GM12875 (cell line): Measurements from ENCODE around the gene DGKE.

Experiments
- H3K4me3 ChIP-seq: one replicate; pipeline ENCODE4 v1.5.1; 2011; ENCODE audit warnings: low read depth, low read length, control low read depth
- TF ChIP-seq, protein P1 (sequence below): IDR thresholded peaks from 2 replicates; pipeline ENCODE4 v1.5.1; 2011; ENCODE audit warnings: low read depth, mild to moderate bottlenecking, control low read depth, inconsistent platforms, low read length, moderate library complexity, borderline replicate concordance; ENCODE audit not compliant: insufficient read depth

The DGKE gene

DNA sequence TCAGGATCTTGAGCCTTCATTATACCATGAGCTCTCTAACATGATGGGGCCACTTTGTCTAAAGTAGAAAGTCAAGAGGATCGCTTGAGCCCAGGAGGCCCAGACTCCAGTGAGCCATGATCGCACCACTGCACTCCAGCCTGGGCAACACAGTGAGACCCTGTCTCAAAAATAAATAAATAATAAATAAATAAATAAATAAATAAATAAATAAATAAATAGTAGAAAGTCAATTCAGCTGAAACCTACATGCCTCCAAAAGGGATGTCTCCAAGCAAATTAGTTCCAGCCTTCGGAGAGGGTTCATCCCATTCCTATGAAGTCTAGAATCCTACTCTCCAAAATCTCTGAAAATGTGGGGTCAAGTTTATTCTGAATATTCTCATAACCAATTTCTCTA is 26.2 kb upstream of the DGKE start:
- no peak overlapping the region for H3K4me3 ChIP-seq
- TF ChIP-seq, protein P1, sequence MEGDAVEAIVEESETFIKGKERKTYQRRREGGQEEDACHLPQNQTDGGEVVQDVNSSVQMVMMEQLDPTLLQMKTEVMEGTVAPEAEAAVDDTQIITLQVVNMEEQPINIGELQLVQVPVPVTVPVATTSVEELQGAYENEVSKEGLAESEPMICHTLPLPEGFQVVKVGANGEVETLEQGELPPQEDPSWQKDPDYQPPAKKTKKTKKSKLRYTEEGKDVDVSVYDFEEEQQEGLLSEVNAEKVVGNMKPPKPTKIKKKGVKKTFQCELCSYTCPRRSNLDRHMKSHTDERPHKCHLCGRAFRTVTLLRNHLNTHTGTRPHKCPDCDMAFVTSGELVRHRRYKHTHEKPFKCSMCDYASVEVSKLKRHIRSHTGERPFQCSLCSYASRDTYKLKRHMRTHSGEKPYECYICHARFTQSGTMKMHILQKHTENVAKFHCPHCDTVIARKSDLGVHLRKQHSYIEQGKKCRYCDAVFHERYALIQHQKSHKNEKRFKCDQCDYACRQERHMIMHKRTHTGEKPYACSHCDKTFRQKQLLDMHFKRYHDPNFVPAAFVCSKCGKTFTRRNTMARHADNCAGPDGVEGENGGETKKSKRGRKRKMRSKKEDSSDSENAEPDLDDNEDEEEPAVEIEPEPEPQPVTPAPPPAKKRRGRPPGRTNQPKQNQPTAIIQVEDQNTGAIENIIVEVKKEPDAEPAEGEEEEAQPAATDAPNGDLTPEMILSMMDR: no peak

DNA sequence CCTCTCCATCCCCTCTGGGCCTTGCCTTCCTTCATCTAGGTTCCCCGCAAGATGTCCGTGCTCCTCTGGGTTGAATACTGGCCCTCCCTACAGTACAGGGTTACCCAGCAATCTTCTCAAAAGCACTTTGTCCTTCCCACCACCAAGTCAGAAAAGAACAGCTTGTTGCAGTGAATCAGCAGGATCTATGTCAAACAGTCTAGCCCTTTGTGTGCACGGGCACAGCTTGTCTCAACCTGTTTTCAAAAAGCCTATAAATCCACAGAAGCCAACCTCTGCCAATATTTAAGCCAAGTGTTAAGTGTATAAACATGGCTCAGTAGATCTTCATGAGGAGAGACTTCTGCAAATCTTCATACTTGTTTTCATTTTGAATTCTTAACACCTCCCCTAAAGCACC is 25.4 kb upstream of the DGKE start:
- no peak overlapping the region for H3K4me3 ChIP-seq
- TF ChIP-seq, protein P1: no peak

DNA sequence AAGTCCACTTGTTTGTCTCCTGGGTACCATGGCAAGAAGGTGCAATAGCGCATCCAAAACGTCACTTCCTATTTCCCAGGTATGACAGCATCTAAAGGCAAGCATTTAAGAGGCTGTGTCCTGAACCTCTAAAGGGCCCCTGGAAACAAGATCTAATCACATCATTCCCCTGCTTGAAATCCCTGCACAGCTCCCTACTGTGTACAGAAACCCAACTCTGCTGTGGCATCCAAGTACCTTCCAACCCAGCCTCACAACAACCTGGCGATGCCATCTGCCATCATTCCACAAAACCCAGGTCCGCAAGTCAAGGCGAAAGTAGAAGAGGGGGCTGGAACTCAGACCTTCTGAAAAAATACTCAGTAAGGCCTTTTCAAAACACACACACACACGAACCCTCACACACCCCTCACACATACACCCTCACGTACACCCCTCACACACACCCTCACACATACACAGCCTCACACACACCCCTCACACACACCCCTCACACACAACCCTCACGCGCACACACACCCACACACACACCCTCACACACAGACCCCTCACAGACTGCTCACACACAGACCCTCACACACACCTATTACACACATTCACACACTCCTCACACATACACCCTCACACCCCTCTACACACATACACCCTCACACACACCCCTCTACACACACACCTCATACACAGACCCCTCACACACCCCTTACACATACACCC is 24.7 kb upstream of the DGKE start:
- TF ChIP-seq, protein P1: no peak
- H3K4me3 ChIP-seq: no peak overlapping the region

DNA sequence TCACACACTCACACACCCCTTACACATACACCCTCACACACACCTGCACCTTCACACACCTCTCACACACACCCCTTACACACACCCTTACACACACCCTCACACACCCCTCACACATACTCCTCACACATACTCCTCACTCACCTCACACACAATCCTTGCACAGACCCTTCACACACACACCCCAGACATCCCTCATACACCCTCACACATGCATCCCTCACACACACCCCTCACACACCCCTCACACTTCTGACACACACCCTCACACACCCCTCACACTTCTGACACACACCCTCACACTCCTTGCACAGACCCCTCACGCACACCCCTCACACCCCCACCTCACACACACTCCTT is 24.2 kb upstream of the DGKE start:
- TF ChIP-seq, protein P1: no peak
- no peak overlapping the region for H3K4me3 ChIP-seq

DNA sequence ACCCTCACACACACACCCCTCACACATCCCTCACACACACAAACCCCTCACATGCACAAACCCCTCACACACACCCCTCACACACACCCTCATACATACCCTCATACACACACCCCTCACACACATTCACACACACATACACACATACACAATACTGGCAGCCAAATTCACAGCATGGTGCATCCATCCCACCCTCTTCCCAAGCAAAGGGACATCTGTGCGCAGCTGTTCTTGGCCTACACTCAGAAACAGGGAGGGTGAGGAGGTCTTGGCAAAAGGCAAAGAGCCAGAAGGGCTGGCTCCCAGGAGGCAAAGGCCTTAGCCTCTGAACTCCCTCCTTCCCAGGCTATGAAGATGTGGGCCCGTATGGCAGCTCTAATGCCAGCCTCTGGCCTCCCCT is 23.6 kb upstream of the DGKE start:
- no peak overlapping the region for H3K4me3 ChIP-seq
- TF ChIP-seq, protein P1: no peak

DNA sequence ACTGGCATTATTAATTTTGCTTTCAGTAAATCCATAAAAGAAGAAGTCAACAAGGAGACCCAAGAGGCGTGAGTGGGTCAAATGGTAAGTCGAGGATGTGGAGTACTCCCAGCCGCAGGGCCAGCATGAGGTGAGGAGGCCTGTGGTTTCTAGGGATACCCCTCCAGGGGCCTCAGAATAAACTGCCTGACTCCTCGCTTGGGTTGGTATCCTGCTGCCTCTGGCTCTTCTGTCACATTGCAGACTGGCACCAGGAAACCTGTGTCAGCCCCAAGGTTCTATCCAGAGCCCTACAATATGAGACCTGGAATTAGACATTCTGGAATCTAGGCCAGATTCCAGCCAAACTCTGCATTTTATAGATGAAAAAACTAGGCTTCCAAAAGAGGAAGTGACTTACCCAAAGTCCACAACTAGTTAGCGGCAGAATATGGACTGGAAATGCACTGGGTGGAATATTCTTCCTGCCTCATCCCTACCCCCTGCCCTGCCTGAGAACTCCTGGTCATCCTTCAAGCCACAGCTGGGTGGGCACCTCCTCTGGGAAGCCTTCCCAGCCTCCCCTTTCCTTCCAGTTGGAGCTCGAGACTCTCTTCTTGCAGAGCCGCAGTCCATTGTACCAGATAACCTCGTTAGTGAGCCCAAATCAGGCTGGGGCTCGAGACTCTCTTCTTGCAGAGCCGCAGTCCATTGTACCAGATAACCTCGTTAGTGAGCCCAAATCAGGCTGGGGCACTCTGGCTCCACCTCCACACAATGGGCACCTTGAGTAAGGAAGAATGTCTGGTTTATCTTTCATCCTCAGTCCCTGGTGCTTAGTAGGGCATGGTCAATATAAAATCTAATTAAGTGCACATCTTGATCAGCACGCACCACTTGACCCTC is 22.8 kb upstream of the DGKE start:
- TF ChIP-seq, protein P1: no peak

More for the DNA sequence above, 22.8 kb upstream of the DGKE start:
- no peak overlapping the region for H3K4me3 ChIP-seq
